Stimulated activated naive CD4-positive, alpha-beta T cell (primary cell): Measurements from ENCODE around the gene DUSP10.

Source experiments
- DNase-seq, 6 experiments: peaks; one replicate each; lab custom pipeline; 2025; lab: John Stamatoyannopoulos, UW

The DUSP10 gene

DNA sequence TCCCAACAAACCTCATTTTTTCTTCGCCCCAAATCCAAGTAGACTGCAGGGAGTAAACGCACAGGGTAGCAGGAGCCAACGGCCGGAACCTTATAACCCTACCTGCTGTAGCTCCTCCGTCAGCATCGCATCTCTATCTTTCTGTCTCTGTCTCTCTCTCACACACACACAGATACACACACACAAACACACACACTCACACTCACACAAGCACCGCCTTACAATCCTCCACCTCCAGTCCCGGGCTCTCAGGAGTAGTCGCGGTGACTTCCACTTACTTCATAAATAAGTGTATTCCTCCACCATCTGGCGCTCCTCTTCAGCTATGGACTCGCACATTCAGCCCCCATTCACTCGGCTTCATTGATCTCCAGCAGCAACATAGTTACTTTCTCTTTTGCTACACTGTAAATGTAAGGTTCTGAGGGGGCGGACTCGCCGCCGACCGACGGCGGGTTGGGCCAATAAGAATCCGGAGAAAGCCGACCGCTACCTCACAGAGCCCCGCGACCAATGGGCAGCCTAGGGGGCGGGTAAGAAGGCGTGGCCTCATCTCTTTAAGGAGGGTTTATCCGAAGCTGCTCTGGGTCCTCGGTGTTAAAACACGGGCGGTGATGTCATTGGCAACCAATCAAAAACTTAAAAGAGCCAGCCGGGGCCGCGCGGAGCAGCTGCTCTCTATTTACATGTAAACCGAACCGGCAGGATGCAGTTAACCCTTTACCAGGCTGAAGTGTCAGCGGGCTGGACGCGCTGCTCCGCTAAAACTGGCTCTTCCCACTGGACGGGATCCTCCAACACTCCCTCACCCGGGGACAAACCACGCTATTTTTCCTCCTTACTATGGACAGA, at the start of gene DUSP10:
Gene DUSP10 (minus strand): TSS at position 387 of the 852 bp plus-strand sequence. CDS start 2,345 bp downstream, outside the sequence.
- peak; percentile 94 to 99 (median 98) for DNase-seq

- DNase-seq = no peak
Measured at GRCh38 chr1:221788466-221788865, 46.6 kb upstream of the DUSP10 start.

DNA sequence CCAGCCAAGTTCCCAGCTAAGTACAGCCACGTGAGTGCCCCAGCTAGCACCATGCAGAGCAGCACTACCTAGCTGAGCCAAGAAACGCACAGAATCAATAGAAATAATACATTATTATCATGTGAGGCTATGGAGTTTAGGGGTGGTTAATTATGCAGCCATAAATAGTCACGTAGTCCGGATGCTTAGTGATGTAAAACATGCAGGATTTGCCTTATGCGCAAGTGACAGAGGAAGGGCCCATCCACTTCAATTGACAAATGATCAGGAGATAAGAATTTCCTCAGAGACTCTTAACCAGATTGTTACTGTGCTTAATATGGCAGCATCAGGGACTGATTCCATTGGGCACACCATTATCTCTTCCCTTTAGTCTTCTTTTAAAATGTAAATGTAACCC, 44.8 kb upstream of the DUSP10 start:
- no peak for DNase-seq

GRCh38 chr1:221783936-221784335, 42.0 kb upstream of the DUSP10 start:
- DNase-seq = peak in 3 of 6 experiments; percentile 25 to 36 (median 35)

- peak in 3 of 6 experiments; percentile 45 to 47 (median 46) for DNase-seq
Measured at GRCh38 chr1:221783437-221783836, 41.5 kb upstream of the DUSP10 start.

DNA sequence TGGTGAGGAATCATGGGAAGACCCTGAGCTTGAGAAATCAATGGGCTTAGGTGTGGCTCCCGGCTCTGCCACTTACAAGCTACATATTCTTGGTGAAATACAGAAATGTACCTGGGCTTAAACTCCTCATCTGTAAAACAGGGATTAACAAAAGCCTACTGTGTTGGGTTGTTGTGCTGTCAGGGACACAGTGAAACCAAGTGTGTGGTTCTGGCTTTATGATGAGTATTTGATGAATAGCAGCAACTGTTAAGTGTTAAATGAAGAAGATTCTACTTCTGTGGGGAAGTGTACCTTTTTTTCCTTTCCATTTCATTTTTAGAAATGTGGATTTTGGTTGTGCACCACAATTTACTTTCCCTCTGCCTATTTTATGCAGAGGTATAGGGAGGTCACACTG, 41.1 kb upstream of the DUSP10 start:
- no peak for DNase-seq

DNA sequence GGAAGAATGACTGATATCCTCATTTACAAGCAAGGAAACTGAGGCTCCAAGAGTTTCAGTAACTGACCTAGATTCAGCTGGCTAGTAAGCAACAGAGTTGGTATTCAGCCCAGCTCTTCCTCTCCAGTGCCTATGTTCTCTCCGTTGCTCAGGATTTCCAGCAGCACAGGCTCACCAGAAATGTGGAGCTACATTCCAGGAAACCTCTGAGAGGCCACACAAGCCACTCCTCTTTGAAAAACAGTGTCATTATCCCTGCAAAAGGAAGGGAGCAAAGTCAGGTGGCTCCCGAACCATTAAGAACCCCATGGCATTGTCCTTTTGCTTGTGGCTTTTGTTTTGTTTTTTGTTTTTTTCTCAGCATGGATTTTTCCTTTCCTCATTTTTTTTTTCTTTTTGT, 40.6 kb upstream of the DUSP10 start:
- no peak for DNase-seq

- no peak for DNase-seq
Measured at GRCh38 chr1:221781102-221781755, 39.3 kb upstream of the DUSP10 start.

DNA sequence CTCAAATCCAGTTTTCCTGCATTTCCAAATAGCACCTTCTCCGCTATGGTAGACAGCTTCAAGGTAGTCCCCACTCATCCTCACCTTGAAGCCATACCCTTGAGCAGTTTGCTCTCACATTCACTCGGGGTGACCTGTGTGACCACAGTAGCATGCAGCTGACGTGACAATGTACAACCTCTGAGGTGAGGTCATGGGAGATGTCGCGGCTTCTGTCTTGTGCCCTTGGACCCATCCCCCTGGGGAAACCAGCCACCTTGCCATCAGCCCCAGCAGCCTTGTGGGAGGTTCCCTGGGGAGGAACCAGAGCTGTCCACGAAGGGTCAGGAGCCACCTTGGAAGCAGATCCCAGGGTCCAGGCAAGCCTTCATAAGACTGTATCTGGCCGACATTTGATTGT, 38.3 kb upstream of the DUSP10 start:
- DNase-seq = no peak

DNA sequence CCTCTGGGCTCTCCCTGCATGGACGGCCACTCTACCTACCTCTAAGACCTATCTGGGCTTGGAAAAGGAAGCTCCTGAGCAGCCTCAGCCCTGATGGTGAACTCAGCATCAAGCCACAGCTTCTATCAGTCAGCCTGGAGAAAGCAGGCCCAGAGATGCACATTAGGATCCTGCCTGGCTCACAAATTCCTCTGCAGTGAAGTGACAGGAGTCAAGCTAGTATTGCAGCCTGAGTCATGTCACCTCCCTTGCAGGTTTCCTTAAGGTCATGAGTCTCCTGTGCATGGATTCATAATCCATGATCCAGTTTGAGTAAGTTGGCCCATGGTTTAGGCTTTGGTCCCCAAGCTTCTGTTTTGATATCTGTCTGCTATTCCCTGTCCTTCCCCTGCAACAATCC, 37.9 kb upstream of the DUSP10 start:
- no peak for DNase-seq

DNA sequence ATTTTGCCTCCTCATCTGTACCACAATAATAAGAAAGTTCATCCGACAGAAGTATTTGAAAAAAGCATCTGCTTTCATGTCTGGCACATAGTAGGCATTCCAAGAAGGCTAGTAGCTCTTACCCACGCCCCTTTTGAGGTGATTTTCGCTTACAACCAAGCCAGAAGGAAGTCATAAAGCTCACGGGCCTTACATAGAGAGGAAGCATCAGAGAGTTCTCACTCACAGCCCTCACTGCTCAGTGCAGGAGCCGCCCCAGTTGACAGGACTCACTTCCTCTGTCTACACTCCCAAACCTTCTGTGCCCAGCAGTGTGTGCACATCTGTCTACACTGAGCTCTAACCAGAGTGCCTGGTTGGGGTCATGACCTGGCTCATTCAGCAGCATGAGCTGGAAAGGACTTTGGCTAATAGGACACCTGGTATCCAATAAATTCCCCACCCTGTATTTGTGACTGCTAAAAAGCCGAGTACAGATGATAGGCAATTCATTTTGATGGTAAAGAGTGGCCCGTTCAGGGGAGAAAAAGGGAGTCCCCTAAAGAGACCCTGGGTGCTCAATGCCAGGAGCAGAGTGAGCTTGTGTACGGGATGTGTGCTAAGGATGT, 36.8 kb upstream of the DUSP10 start:
- peak in 3 of 6 experiments; percentile 7 to 38 (median 16) for DNase-seq

- DNase-seq = no peak
Measured at GRCh38 chr1:221778125-221778524, 36.2 kb upstream of the DUSP10 start.

DNA sequence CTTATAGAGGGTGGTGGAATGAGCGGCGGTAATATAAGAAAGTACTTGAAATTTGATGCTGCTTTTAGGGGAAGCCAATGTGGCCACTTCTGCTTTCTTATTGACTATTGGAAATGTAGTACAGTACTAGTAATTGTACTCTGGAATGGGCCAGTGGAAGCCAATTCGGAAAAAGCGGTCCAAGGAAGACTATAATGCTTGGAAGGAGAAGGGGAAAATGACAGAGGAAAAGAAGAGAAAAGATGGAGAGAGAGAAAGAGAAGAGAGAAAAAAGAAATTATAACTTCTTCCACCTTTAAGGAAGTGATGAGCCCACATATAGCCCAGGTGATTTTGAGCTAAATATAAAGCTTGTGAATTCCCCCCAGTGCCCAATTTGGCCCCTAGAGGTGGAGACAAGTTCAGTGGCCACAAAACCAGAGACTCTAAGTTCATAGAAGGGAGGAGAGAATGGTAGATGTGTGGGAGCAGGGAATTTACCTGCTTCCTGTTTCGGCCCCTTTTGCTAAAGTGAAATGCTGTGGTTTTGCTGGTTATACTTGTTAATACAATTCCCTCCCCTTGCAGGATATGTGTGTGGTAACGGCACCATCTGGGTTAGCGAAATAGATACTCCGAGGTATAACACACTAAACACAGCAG, 35.7 kb upstream of the DUSP10 start:
- DNase-seq = peak in 3 of 6 experiments; percentile 15 to 40 (median 19)

DNA sequence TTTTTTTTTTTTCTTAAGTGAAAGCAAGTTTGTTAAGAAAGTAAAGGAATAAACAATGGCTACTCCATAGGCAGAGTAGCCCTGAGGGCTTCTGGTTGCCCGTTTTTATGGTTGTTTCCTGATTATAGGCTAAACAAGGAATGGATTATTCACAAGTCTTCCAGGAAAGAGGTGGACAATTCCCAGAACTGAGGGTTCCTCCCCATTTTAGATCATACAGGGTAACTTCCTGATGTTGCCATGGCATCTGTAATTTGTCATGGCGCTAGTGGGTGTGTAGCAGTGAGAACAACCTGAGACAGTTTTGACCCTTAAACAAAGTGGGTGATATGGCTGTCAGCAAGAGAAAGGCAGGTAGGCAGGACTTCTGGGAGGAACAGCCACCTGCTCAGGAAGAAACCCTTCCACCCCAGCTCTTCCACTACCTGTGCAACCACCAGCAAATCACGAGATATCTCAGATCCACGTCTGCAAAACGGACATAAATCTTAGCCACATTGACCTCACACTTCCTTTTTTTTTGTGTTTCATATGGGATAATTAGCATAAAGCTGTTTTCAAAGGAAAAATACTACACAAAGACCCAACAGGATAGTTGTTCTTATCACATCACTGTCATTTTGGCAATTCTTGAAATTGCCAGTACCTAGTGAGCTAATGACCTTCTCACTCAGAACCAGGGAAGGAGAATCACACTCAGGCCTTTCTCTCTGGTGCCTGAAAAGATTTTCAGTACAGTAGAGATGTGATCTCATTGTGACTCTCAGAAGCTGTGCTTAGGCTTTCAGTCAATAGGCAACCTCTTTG, 34.8 kb upstream of the DUSP10 start:
- DNase-seq = no peak

GRCh38 chr1:221775206-221775605, 33.3 kb upstream of the DUSP10 start:
- no peak for DNase-seq

DNA sequence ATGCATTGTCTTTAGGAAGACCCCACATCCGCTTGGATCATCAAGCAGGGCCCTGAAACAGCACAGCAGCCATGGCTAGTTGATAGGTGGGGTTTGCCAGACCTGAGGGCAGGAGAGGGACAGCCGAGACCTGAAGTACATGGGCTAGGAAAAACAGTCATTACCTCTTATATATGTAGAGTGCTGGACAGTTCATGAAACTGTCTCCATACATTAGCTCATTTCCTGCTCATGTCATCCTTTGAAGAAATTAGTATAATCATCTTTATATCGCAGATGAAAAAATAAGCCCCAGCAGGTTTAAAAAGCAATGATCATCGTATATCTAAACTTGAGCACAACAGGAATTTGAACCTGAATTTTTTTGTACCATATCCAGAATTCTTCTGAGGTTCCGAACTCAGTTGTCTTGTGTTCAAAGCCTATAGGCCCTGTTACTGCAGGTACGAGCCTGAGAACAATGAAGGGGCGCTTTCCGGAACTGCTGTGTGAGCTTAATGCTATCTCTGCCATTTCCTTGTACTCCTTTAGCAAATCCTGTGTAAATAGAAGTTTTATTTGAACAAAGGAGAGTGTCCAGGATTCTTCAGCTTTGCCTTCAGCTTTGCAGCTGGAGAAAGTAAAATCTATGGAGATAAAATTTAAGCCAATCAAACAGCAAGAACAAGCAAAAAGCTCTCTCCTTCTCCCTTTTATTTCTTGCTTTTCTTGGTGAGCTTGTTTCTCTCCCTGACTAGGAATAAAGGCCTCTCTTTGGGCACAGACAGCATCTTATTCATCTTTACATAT, 32.4 kb upstream of the DUSP10 start:
- DNase-seq = no peak

- no peak for DNase-seq
Measured at GRCh38 chr1:221773383-221773782, 31.5 kb upstream of the DUSP10 start.

DNA sequence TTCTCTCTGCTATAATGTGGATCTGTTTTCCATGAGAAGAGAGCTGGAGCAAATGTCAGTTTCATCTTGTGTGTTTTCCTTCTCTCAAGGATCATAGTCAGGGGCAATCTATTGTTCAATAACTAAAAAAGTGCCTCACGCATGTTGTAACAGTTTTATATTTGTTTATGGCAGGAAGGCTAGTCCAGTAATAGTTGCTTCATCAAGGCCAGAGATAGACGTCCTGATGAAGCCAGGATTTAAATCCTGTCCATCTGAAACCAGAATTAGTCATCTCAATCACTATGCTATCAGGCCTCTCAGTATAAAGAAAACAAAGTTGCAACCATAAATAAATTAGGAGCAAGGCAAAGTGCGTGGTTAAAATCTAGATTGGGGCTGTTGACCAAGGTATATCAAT, 30.2 kb upstream of the DUSP10 start:
- no peak for DNase-seq

- DNase-seq = peak in 1 of 6 experiments; percentile 1
Measured at GRCh38 chr1:221768444-221769066, 26.7 kb upstream of the DUSP10 start.

GRCh38 chr1:221766210-221766609, 24.3 kb upstream of the DUSP10 start:
- DNase-seq = no peak
